Loucy (cell line): ENCODE data around the gene CLEC2B.

ENCODE experiments used
- H2AFZ ChIP-seq: fragments of 200-600 bp; sonication (generic); 2 replicates; pipeline ENCODE4 v1.6.0; 2016; ENCODE audit warnings: antibody characterized with exemption, mild to moderate bottlenecking, low read length, moderate library complexity
- H3F3A ChIP-seq: fragments of 200-600 bp; 2 replicates; pipeline ENCODE4 v1.6.0; 2016; ENCODE audit warnings: antibody characterized with exemption, low read depth, mild to moderate bottlenecking
- H3K27me3 ChIP-seq: fragments of 200-600 bp; sonication (generic); 2 replicates; pipeline ENCODE4 v1.6.1; 2014; ENCODE audit warnings: low read length, mild to moderate bottlenecking; ENCODE audit not compliant: insufficient read depth, poor library complexity, severe bottlenecking
- H3K36me3 ChIP-seq: fragments of 200-600 bp; sonication (generic); 2 replicates; pipeline ENCODE4 v1.6.1; 2016; ENCODE audit warnings: low read length; ENCODE audit not compliant: insufficient read depth
- H3K4me1 ChIP-seq: fragments of 200-600 bp; sonication (generic); 2 replicates; pipeline ENCODE4 v1.5.1; 2014; ENCODE audit warnings: low read length, mild to moderate bottlenecking; ENCODE audit not compliant: insufficient read depth, poor library complexity, severe bottlenecking
- H3K4me2 ChIP-seq: fragments of 200-600 bp; sonication (generic); 2 replicates; pipeline ENCODE4 v1.6.0; 2014; ENCODE audit warnings: antibody characterized with exemption, low read length, low read depth, mild to moderate bottlenecking; ENCODE audit not compliant: poor library complexity, severe bottlenecking
- H3K4me3 ChIP-seq: fragments of 200-600 bp; sonication (generic); 2 replicates; pipeline ENCODE4 v1.5.1; 2014; ENCODE audit warnings: low read length, mild to moderate bottlenecking, mixed read lengths; ENCODE audit not compliant: poor library complexity, severe bottlenecking
- H3K79me2 ChIP-seq: fragments of 200-600 bp; sonication (generic); 2 replicates; pipeline ENCODE4 v1.6.1; 2014; ENCODE audit warnings: low read length; ENCODE audit not compliant: insufficient read depth
- H3K9ac ChIP-seq: fragments of 200-600 bp; sonication (generic); 2 replicates; pipeline ENCODE4 v1.6.0; 2014; ENCODE audit warnings: mild to moderate bottlenecking, low read depth, low read length, moderate library complexity; ENCODE audit not compliant: poor library complexity, severe bottlenecking
- H3K9me2 ChIP-seq: fragments of 200-600 bp; sonication (generic); replicated peaks from 2 replicates; pipeline ENCODE4 v1.6.1; 2016; ENCODE audit warnings: low read depth, low read length, mixed read lengths
- H3K9me3 ChIP-seq: fragments of 200-600 bp; sonication (generic); 2 replicates; pipeline ENCODE4 v1.6.1; 2014; ENCODE audit warnings: mild to moderate bottlenecking, antibody characterized with exemption, low read length, low read depth; ENCODE audit not compliant: insufficient read depth
- H4K20me1 ChIP-seq: fragments of 200-600 bp; sonication (generic); 2 replicates; pipeline ENCODE4 v1.6.0; 2014; ENCODE audit warnings: antibody characterized with exemption, low read length, mild to moderate bottlenecking; ENCODE audit not compliant: insufficient read depth, poor library complexity, severe bottlenecking
- CTCF ChIP-seq: fragments of 200-600 bp; sonication (generic); conservative IDR thresholded peaks from 2 replicates; pipeline ENCODE4 v1.5.1; 2014; ENCODE audit warnings: mild to moderate bottlenecking, antibody characterized with exemption, low read length
- EZH2phosphoT487 ChIP-seq: fragments of 200-600 bp; IDR thresholded peaks from 2 replicates; pipeline ENCODE4 v1.6.1; 2018; ENCODE audit warnings: antibody characterized with exemption, mild to moderate bottlenecking, moderate library complexity, borderline replicate concordance

Gene CLEC2B

GRCh38 chr12:9883175-9883574 lies 14.0 kb upstream of the CLEC2B start:
- Histone ChIP-seq H3K79me2 (peaks cover 27% of the 10 kb centered on the region), H3K4me1 (peaks cover 24% of the 10 kb centered on the region), H3K4me2 (peak overlapping the region; percentile 61), H3K4me3 (peak overlapping the region; percentile 59), H2AFZ (no peak overlapping the region), H3F3A (no peaks in the 10 kb centered on the region), H4K20me1 (no peaks in the 10 kb centered on the region), H3K27me3 (no peaks in the 10 kb centered on the region), H3K9me2 (no peaks in the 10 kb centered on the region), H3K36me3 (no peaks in the 10 kb centered on the region), H3K9ac (peak overlapping the region; percentile 63), H3K9me3 (no peaks in the 10 kb centered on the region)
- no peak for TF ChIP-seq CTCF
- TF ChIP-seq EZH2phosphoT487 = no peak

- TF ChIP-seq EZH2phosphoT487 (no peak), CTCF (no peak)
- H3K4me2 ChIP-seq = peak overlapping the region; percentile 44
- H2AFZ ChIP-seq = no peak overlapping the region
- peak overlapping the region; percentile 63 for H3K9ac ChIP-seq
- H3K9me2 ChIP-seq = no peaks in the 10 kb centered on the region
- peaks cover 24% of the 10 kb centered on the region for H3K4me1 ChIP-seq
- H3K36me3 ChIP-seq = no peaks in the 10 kb centered on the region
- no peaks in the 10 kb centered on the region for H4K20me1 ChIP-seq
- no peaks in the 10 kb centered on the region for H3K27me3 ChIP-seq
- no peaks in the 10 kb centered on the region for H3K9me3 ChIP-seq
- peaks cover 27% of the 10 kb centered on the region for H3K79me2 ChIP-seq
- peak overlapping the region; percentile 58 for H3K4me3 ChIP-seq
- no peaks in the 10 kb centered on the region for H3F3A ChIP-seq
Measured at GRCh38 chr12:9881988-9882387, 12.8 kb upstream of the CLEC2B start.

- Histone ChIP-seq H3K4me3 (peak within 1 kb of the TSS; percentile 64), H3F3A (no peaks in the 10 kb centered on the region), H4K20me1 (no peaks in the 10 kb centered on the region), H3K4me1 (peaks cover 24% of the 10 kb centered on the region), H3K9ac (peak within 1 kb of the TSS; percentile 63), H3K36me3 (no peaks in the 10 kb centered on the region), H3K4me2 (peak within 1 kb of the TSS; percentile 74), H3K9me3 (no peaks in the 10 kb centered on the region), H3K9me2 (no peaks in the 10 kb centered on the region), H3K79me2 (peaks cover 22% of the 10 kb centered on the region), H3K27me3 (no peaks in the 10 kb centered on the region), H2AFZ (no peak within 1 kb of the TSS)
- no peak for TF ChIP-seq CTCF
- TF ChIP-seq EZH2phosphoT487 = no peak
Measured at GRCh38 chr12:9881246-9881645, 12.1 kb upstream of the CLEC2B start, which contains the start of gene KLRF2. Gene KLRF2, plus strand, starts transcription at chr12:9881489. Its CDS starts 107 bp downstream, at chr12:9881596.
